Peyer's patch (tissue), 4 donors: ENCODE measurements around the gene NPTX1. TPM values are rescaled to one million over a fixed set of nuclear protein-coding genes. Genes with fewer than 3 reads are reported as not detected.

Experiments
- DNase-seq, 3 donors: peaks; one replicate each; pipeline ENCODE4 v3.0.0-alpha.2; 2017 to 2019
- H3K27ac ChIP-seq, 4 donors: fragments of 200-600 bp; sonication (generic); one replicate each; pipeline ENCODE4 v1.5.1; 2016 to 2019
- H3K27me3 ChIP-seq, 2 donors: fragments of 200-600 bp; sonication (generic); one replicate each; pipeline ENCODE4 v1.5.1; 2019
- H3K36me3 ChIP-seq, 3 donors: fragments of 200-600 bp; sonication (generic); one replicate each; pipeline ENCODE4 v1.5.1; 2016 to 2019
- H3K4me1 ChIP-seq, 4 donors: fragments of 200-600 bp; sonication (generic); one replicate each; pipeline ENCODE4 v1.5.1; 2016 to 2019
- H3K4me3 ChIP-seq, 4 donors: fragments of 200-600 bp; sonication (generic); 1 replicate in 3 of 4; 2 replicates in 1 of 4; pipeline ENCODE4 v1.5.1; 2016 to 2019; ENCODE audit warnings: mild to moderate bottlenecking in 1 of 4
- H3K9me3 ChIP-seq, 4 donors: fragments of 200-600 bp; sonication (generic); one replicate each; pipeline ENCODE4 v1.5.1; 2016 to 2019; ENCODE audit warnings: mild to moderate bottlenecking in 1 of 4
- CTCF ChIP-seq, 6 experiments: fragments of 450-650 bp in 4 of 6; fragments of 200-600 bp in 2 of 6; sonication (generic) in 1 of 6; IDR thresholded peaks; one replicate each; pipeline ENCODE4 v1.5.1; 2017 to 2019; ENCODE audit warnings: antibody characterized with exemption in 6 of 6, mild to moderate bottlenecking in 3 of 6, moderate library complexity in 1 of 6
- POLR2A ChIP-seq, 2 donors: fragments of 450-650 bp; IDR thresholded peaks; one replicate each; pipeline ENCODE4 v1.5.1; 2017; ENCODE audit warnings: antibody characterized with exemption in 2 of 2, mild to moderate bottlenecking in 2 of 2, moderate library complexity in 2 of 2
- total RNA-seq, 4 donors: library from RNA; depleted of rRNA; stranded (reverse); fragments of >200 nt; gene quantifications; one replicate each; pipeline ENCODE4 v1.1.0, GENCODE V29; 2016

The NPTX1 gene
- total RNA-seq, 4 donors from 2014 or later: 0.80 to 1.8 TPM; not detected in 2

- no peaks in the 10 kb centered on the region for H3K9me3 ChIP-seq
- H3K36me3 ChIP-seq: no peaks in the 10 kb centered on the region
- H3K27ac ChIP-seq: no peak overlapping the region
- peaks cover 5 to 37% of the 10 kb centered on the region in 2 donors for H3K27me3 ChIP-seq
- no peak for DNase-seq
- TF ChIP-seq POLR2A (IDR thresholded peaks at IDR 0.05) (no peak), CTCF (IDR thresholded peaks at IDR 0.05) (no peak)
- no peak overlapping the region for H3K4me3 ChIP-seq
- peaks cover 0 to 23% (median 18%) of the 10 kb centered on the region in 4 donors for H3K4me1 ChIP-seq
Measured at GRCh38 chr17:80481284-80482057, 5.1 kb upstream of the NPTX1 start.

- Histone ChIP-seq H3K4me3 (no peak overlapping the region), H3K27me3 (peaks cover 5 to 48% of the 10 kb centered on the region in 2 donors), H3K9me3 (no peaks in the 10 kb centered on the region), H3K4me1 (peaks cover 0 to 35% (median 24%) of the 10 kb centered on the region in 4 donors), H3K27ac (no peak overlapping the region), H3K36me3 (no peaks in the 10 kb centered on the region)
- TF ChIP-seq POLR2A (IDR thresholded peaks at IDR 0.05) (no peak), CTCF (IDR thresholded peaks at IDR 0.05) (no peak)
- DNase-seq: no peak
Measured at GRCh38 chr17:80480248-80480647, 3.8 kb upstream of the NPTX1 start.

GRCh38 chr17:80479246-80479566 is 2.8 kb upstream of the NPTX1 start:
- TF ChIP-seq POLR2A (IDR thresholded peaks at IDR 0.05): no peak
- no peak for TF ChIP-seq CTCF (IDR thresholded peaks at IDR 0.05)
- H3K27me3 ChIP-seq: peaks cover 5 to 52% of the 10 kb centered on the region in 2 donors

GRCh38 chr17:80478487-80479245 is 2.3 kb upstream of the NPTX1 start:
- H3K36me3 ChIP-seq: no peaks in the 10 kb centered on the region
- no peak for DNase-seq
- no peaks in the 10 kb centered on the region for H3K9me3 ChIP-seq
- H3K27ac ChIP-seq: no peak overlapping the region
- no peak for TF ChIP-seq POLR2A (IDR thresholded peaks at IDR 0.05)
- peaks cover 0 to 40% (median 27%) of the 10 kb centered on the region in 4 donors for H3K4me1 ChIP-seq
- peak overlapping the region in 3 of 4 donors; percentile 26 to 35 (median 27) for H3K4me3 ChIP-seq
- peaks cover 5 to 52% of the 10 kb centered on the region in 2 donors for H3K27me3 ChIP-seq

More at GRCh38 chr17:80479246-80479566, 2.8 kb upstream of the NPTX1 start:
- Histone ChIP-seq H3K27ac (no peak overlapping the region), H3K4me1 (peaks cover 0 to 40% (median 27%) of the 10 kb centered on the region in 4 donors), H3K9me3 (no peaks in the 10 kb centered on the region), H3K36me3 (no peaks in the 10 kb centered on the region), H3K4me3 (no peak overlapping the region)
- no peak for DNase-seq

- Histone ChIP-seq H3K27me3 (peaks cover 5 to 52% of the 10 kb centered on the region in 2 donors), H3K4me3 (peak overlapping the region in 3 of 4 donors; percentile 26 to 35 (median 27)), H3K36me3 (no peaks in the 10 kb centered on the region), H3K4me1 (peaks cover 0 to 40% (median 27%) of the 10 kb centered on the region in 4 donors), H3K9me3 (no peaks in the 10 kb centered on the region), H3K27ac (no peak overlapping the region)
- no peak for TF ChIP-seq POLR2A (IDR thresholded peaks at IDR 0.05)
- TF ChIP-seq CTCF (IDR thresholded peaks at IDR 0.05): peak in 2 of 6 experiments; percentile 13 to 31
- DNase-seq: no peak
Measured at GRCh38 chr17:80477647-80478478, 1.5 kb upstream of the NPTX1 start.
